ENCODE measurements around the gene CRTC1. TPM values are rescaled to one million over a fixed set of nuclear protein-coding genes. Genes with fewer than 3 reads are reported as not detected.

Gene CRTC1
- total RNA-seq, 1 experiment from 2014 or later, result 18.1 TPM

- no TSS peak for BruUV-seq (replicated peaks)
- intact Hi-C loops (cut with micrococcal nuclease; ENCODE audit: unreplicated experiment), result no loop called here
- Histone ChIP-seq H3K9me3 (ENCODE audit: low read depth, low read length, poor library complexity, severe bottlenecking) (no peaks in the 10 kb centered on the region), H3K27ac (ENCODE audit: low read depth, low read length, poor library complexity, severe bottlenecking) (no peak overlapping the region), H3K4me1 (ENCODE audit: insufficient read depth, low read length, poor library complexity, severe bottlenecking) (peaks cover 4% of the 10 kb centered on the region), H3K4me3 (ENCODE audit: low read depth, low read length, poor library complexity, severe bottlenecking) (no peak overlapping the region), H3K36me3 (ENCODE audit: insufficient read depth, low read length, poor library complexity, severe bottlenecking) (no peaks in the 10 kb centered on the region), H3K27me3 (replicated peaks; ENCODE audit: insufficient read depth, low read depth, low read length, poor library complexity) (no peaks in the 10 kb centered on the region)
- ChIA-PET POLR2A (ENCODE audit: low non-redundant PET) (interaction anchor here (0.7 kb wide), 1 partner anchor 473 kb away, joined by 5 read pairs; the partner anchor contains the start of gene JUND), CTCF (no interaction called here)
- no peak for DNase-seq (ENCODE audit: low spot score)
- no peak for TF ChIP-seq EZH2 (IDR thresholded peaks at IDR 0.05; ENCODE audit: borderline replicate concordance, low read depth, low read length, poor library complexity, severe bottlenecking)
- no peak for TF ChIP-seq CTCF (conservative IDR thresholded peaks at IDR 0.05; ENCODE audit: low read depth, low read length)
Observed at GRCh38 chr19:18754501-18754900, 71.0 kb downstream of the CRTC1 start.

DNA sequence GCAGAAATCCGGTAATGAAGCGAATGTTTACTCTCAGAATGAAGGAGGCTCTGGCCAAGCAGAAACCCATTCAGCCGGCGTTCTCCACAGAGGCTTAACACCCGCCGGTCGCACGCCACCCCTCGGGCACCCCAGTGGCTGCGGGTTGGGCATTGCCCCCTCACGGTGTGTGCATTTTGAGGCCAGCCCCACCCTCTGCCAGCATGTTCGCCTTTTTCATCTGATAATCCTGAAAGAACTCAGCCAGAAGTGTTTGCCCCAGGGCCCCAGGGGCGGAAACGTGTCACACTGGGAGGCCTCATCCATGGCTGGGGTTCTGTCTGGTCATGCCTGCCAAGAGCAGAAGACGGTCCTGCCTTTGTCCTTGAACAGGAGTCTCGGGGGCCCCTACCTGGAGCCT lies 73.4 kb downstream of the CRTC1 start:
- no TSS peak for BruUV-seq (replicated peaks)
- H3K27me3 ChIP-seq (replicated peaks; ENCODE audit: insufficient read depth, low read depth, low read length, poor library complexity), result no peaks in the 10 kb centered on the region
- TF ChIP-seq CTCF (conservative IDR thresholded peaks at IDR 0.05; ENCODE audit: low read depth, low read length) (no peak), EZH2 (IDR thresholded peaks at IDR 0.05; ENCODE audit: borderline replicate concordance, low read depth, low read length, poor library complexity, severe bottlenecking) (no peak)

GRCh38 chr19:18759304-18759994 lies 76.0 kb downstream of the CRTC1 start:
- POLR2A ChIA-PET (ENCODE audit: low non-redundant PET), result interaction anchor here (0.6 kb wide), 1 partner anchor 18 kb away, joined by 3 read pairs; no protein-coding TSS in a partner anchor
- intact Hi-C loops (cut with micrococcal nuclease; ENCODE audit: unreplicated experiment), result no loop called here
- no TSS peak for BruUV-seq (replicated peaks)
- Histone ChIP-seq H3K4me3 (ENCODE audit: low read depth, low read length, poor library complexity, severe bottlenecking) (no peak overlapping the region), H3K36me3 (ENCODE audit: insufficient read depth, low read length, poor library complexity, severe bottlenecking) (no peaks in the 10 kb centered on the region), H3K27me3 (replicated peaks; ENCODE audit: insufficient read depth, low read depth, low read length, poor library complexity) (no peaks in the 10 kb centered on the region), H3K9me3 (ENCODE audit: low read depth, low read length, poor library complexity, severe bottlenecking) (no peaks in the 10 kb centered on the region), H3K27ac (ENCODE audit: low read depth, low read length, poor library complexity, severe bottlenecking) (no peak overlapping the region), H3K4me1 (ENCODE audit: insufficient read depth, low read length, poor library complexity, severe bottlenecking) (peaks cover 4% of the 10 kb centered on the region)
- CTCF ChIA-PET, result no interaction called here
- TF ChIP-seq CTCF (conservative IDR thresholded peaks at IDR 0.05; ENCODE audit: low read depth, low read length) (no peak), EZH2 (IDR thresholded peaks at IDR 0.05; ENCODE audit: borderline replicate concordance, low read depth, low read length, poor library complexity, severe bottlenecking) (no peak)
- DNase-seq (ENCODE audit: low spot score), result no peak

More for the DNA sequence above, 73.4 kb downstream of the CRTC1 start:
- no peaks in the 10 kb centered on the region for H3K36me3 ChIP-seq (ENCODE audit: insufficient read depth, low read length, poor library complexity, severe bottlenecking)
- no peaks in the 10 kb centered on the region for H3K9me3 ChIP-seq (ENCODE audit: low read depth, low read length, poor library complexity, severe bottlenecking)
- peak; percentile 42 for DNase-seq (ENCODE audit: low spot score)
- ChIA-PET CTCF (no interaction called here), POLR2A (ENCODE audit: low non-redundant PET) (no interaction called here)
- intact Hi-C loops (cut with micrococcal nuclease; ENCODE audit: unreplicated experiment), result no loop called here
- H3K27ac ChIP-seq (ENCODE audit: low read depth, low read length, poor library complexity, severe bottlenecking), result no peak overlapping the region
- peaks cover 4% of the 10 kb centered on the region for H3K4me1 ChIP-seq (ENCODE audit: insufficient read depth, low read length, poor library complexity, severe bottlenecking)
- H3K4me3 ChIP-seq (ENCODE audit: low read depth, low read length, poor library complexity, severe bottlenecking), result no peak overlapping the region
